Endodermal cell (in vitro differentiated cells): Measurements from ENCODE around the gene ADAMTS6. TPM values are rescaled to one million over a fixed set of nuclear protein-coding genes. Genes with fewer than 3 reads are reported as not detected.

ENCODE experiments used
- DNase-seq: peaks from one replicate; pipeline ENCODE4 v3.0.0-alpha.2; 2017
- H3K27ac ChIP-seq: 2 replicates; pipeline ENCODE4 v1.5.1; 2013; ENCODE audit warnings: mild to moderate bottlenecking, low read depth, low read length, moderate library complexity
- H3K27me3 ChIP-seq: 2 replicates; pipeline ENCODE4 v1.6.1; 2013; ENCODE audit warnings: mild to moderate bottlenecking, low read length, moderate library complexity; ENCODE audit not compliant: insufficient read depth, control insufficient read depth, poor library complexity, severe bottlenecking
- H3K36me3 ChIP-seq: 2 replicates; pipeline ENCODE4 v1.7.0; 2013; ENCODE audit warnings: mild to moderate bottlenecking, low read length, moderate library complexity; ENCODE audit not compliant: control insufficient read depth, insufficient read depth
- H3K4me1 ChIP-seq: one replicate; pipeline ENCODE4 v1.7.0; 2013; ENCODE audit warnings: low read length; ENCODE audit not compliant: control insufficient read depth, insufficient read depth
- H3K4me3 ChIP-seq: 2 replicates; pipeline ENCODE4 v1.5.1; 2013; ENCODE audit warnings: mild to moderate bottlenecking, low read length, moderate library complexity
- H3K9ac ChIP-seq: 2 replicates; pipeline ENCODE4 v1.6.1; 2013; ENCODE audit warnings: mild to moderate bottlenecking, low read length, moderate library complexity; ENCODE audit not compliant: poor library complexity, severe bottlenecking; ENCODE audit errors: extremely low read depth
- H3K9me3 ChIP-seq: 2 replicates; pipeline ENCODE4 v1.6.1; 2013; ENCODE audit warnings: mild to moderate bottlenecking, low read length, moderate library complexity; ENCODE audit not compliant: control insufficient read depth
- H3K27ac Mint-ChIP-seq: 2 replicates; pipeline ENCODE4 v1.8.0; 2020; ENCODE audit warnings: mixed read lengths
- H3K27me3 Mint-ChIP-seq: 2 replicates; pipeline ENCODE4 v1.8.0; 2021; ENCODE audit warnings: mild to moderate bottlenecking, mixed read lengths; ENCODE audit not compliant: insufficient read depth
- H3K36me3 Mint-ChIP-seq: 2 replicates; pipeline ENCODE4 v1.8.0; 2020; ENCODE audit warnings: low read depth, mixed read lengths
- H3K4me1 Mint-ChIP-seq: 2 replicates; pipeline ENCODE4 v1.8.0; 2020; ENCODE audit warnings: mixed read lengths
- H3K4me3 Mint-ChIP-seq: 2 replicates; pipeline ENCODE4 v1.8.0; 2020; ENCODE audit warnings: mild to moderate bottlenecking, moderate library complexity, mixed read lengths
- H3K9me3 Mint-ChIP-seq: 2 replicates; pipeline ENCODE4 v1.8.0; 2020; ENCODE audit warnings: mild to moderate bottlenecking, mixed read lengths
- CTCF ChIP-seq: fragments of 200-600 bp; sonication (generic); conservative IDR thresholded peaks from 2 replicates; pipeline ENCODE4 v1.5.0; 2021; ENCODE audit warnings: antibody characterized with exemption, mild to moderate bottlenecking
- WGBS, 2 experiments: methylation state at CpG; one replicate each; pipeline versions ENCODE4 v1.1.5 to v1.1.7; 2013; ENCODE audit warnings: missing lambda C conversion rate in 2 of 2, mixed read lengths in 1 of 2; ENCODE audit not compliant: insufficient coverage in 1 of 2, insufficient read length in 1 of 2; 5-methylcytosine and 5-hydroxymethylcytosine counted together
- total RNA-seq, 2 donors: library from RNA; stranded (reverse); fragmentation: NEBNext Ultra II Directional in 1 of 2; extraction: Animal tissue kit (Norgen Biotek cat#: 25700) in 1 of 2; gene quantifications; 2 replicates in 1 of 2; 3 replicates in 1 of 2; pipeline ENCODE4 v1.2.1, GENCODE V29; 2021

The ADAMTS6 gene
- total RNA-seq, 2 donors from 2014 or later, result 2.8 to 4.3 TPM

GRCh38 chr5:65320250-65320649 lies 161.5 kb downstream of the ADAMTS6 start:
- no peak for TF ChIP-seq CTCF
- H3K4me3 Mint-ChIP-seq, result no peak overlapping the region

GRCh38 chr5:65307931-65308330 lies 173.8 kb downstream of the ADAMTS6 start:
- H3K36me3 ChIP-seq, result no peaks in the 10 kb centered on the region
- no peak overlapping the region for H3K27ac Mint-ChIP-seq
- DNase-seq, result no peak
- no peaks in the 10 kb centered on the region for H3K9me3 ChIP-seq
- peaks cover 9% of the 10 kb centered on the region for H3K4me1 Mint-ChIP-seq
- no peak overlapping the region for H3K27ac ChIP-seq
- peaks cover 13% of the 10 kb centered on the region for H3K9me3 Mint-ChIP-seq
- WGBS, 2 experiments, result 73 to 75% methylated on average over 1 of the region's 1 CpG
- peaks cover 3% of the 10 kb centered on the region for H3K36me3 Mint-ChIP-seq
- no peaks in the 10 kb centered on the region for H3K27me3 ChIP-seq
- H3K4me3 ChIP-seq, result no peak overlapping the region
- no peak overlapping the region for H3K4me3 Mint-ChIP-seq
- no peaks in the 10 kb centered on the region for H3K27me3 Mint-ChIP-seq
- no peak for TF ChIP-seq CTCF
- no peaks in the 10 kb centered on the region for H3K4me1 ChIP-seq
- no peak overlapping the region for H3K9ac ChIP-seq

More at GRCh38 chr5:65320250-65320649, 161.5 kb downstream of the ADAMTS6 start:
- H3K9ac ChIP-seq, result no peak overlapping the region
- no CpG with 5 or more reads among the region's 2 CpGs for WGBS, 2 experiments
- H3K4me1 ChIP-seq, result no peaks in the 10 kb centered on the region
- H3K27me3 ChIP-seq, result no peaks in the 10 kb centered on the region
- Mint-ChIP-seq H3K4me1 (no peaks in the 10 kb centered on the region), H3K27ac (no peak overlapping the region), H3K27me3 (no peaks in the 10 kb centered on the region), H3K36me3 (no peaks in the 10 kb centered on the region), H3K9me3 (peaks cover 3% of the 10 kb centered on the region)
- no peak for DNase-seq
- no peak overlapping the region for H3K4me3 ChIP-seq
- no peak overlapping the region for H3K27ac ChIP-seq
- H3K36me3 ChIP-seq, result no peaks in the 10 kb centered on the region
- no peaks in the 10 kb centered on the region for H3K9me3 ChIP-seq

GRCh38 chr5:65307088-65307487 lies 174.6 kb downstream of the ADAMTS6 start:
- no peak overlapping the region for H3K27ac ChIP-seq
- 87 to 100% methylated on average over 2 to 3 of the region's 3 CpGs for WGBS, 2 experiments
- H3K9ac ChIP-seq, result no peak overlapping the region
- DNase-seq, result no peak
- no peak overlapping the region for H3K4me3 Mint-ChIP-seq
- peaks cover 9% of the 10 kb centered on the region for H3K4me1 Mint-ChIP-seq
- H3K4me3 ChIP-seq, result no peak overlapping the region
- H3K36me3 Mint-ChIP-seq, result peaks cover 3% of the 10 kb centered on the region
- H3K9me3 ChIP-seq, result no peaks in the 10 kb centered on the region
- no peaks in the 10 kb centered on the region for H3K36me3 ChIP-seq
- H3K9me3 Mint-ChIP-seq, result peaks cover 13% of the 10 kb centered on the region
- no peaks in the 10 kb centered on the region for H3K4me1 ChIP-seq
- TF ChIP-seq CTCF, result no peak
- no peaks in the 10 kb centered on the region for H3K27me3 ChIP-seq
- H3K27ac Mint-ChIP-seq, result no peak overlapping the region
- no peaks in the 10 kb centered on the region for H3K27me3 Mint-ChIP-seq
